CD4-positive, alpha-beta T cell (primary cell): Measurements from ENCODE around the gene FAM171A1. TPM values are rescaled to one million over a fixed set of nuclear protein-coding genes. Genes with fewer than 3 reads are reported as not detected.

Experiments used
- ATAC-seq: fragments of 200-7000 bp; cut with Tn5 transposase; one replicate; pipeline ENCODE4 v1.10.0; 2022; ENCODE audit warnings: mild to moderate bottlenecking; ENCODE audit not compliant: poor library complexity
- CTCF ChIA-PET: fragments of 350-600 bp; sonication (Branson Sonifier 250); formaldehyde crosslinking; loops from one replicate; lab custom pipeline; 2021; ENCODE audit warnings: antibody characterized with exemption, inconsistent platforms; lab: Charles Lee
- POLR2A ChIA-PET: fragments of 350-600 bp; sonication (Branson Sonifier 250); formaldehyde crosslinking; loops from one replicate; lab custom pipeline; 2021; ENCODE audit warnings: antibody characterized with exemption, inconsistent platforms; lab: Charles Lee
- DNase-seq, 14 experiments: peaks; one replicate each; pipeline ENCODE4 v3.0.0-alpha.2; 2013 to 2020; ENCODE audit warnings: mixed read lengths in 2 of 14
- H3K27ac ChIP-seq, 2 donors: one replicate each; pipeline versions ENCODE4 v1.5.1 to v1.7.0; 2013; ENCODE audit warnings: low read length in 2 of 2, low read depth in 1 of 2, mild to moderate bottlenecking in 1 of 2
- H3K27me3 ChIP-seq, 2 experiments: 1 replicate in 1 of 2; 2 replicates in 1 of 2; pipeline versions ENCODE4 v1.6.1 to v1.7.0; 2013; ENCODE audit warnings: low read length in 2 of 2, control low read depth in 1 of 2, mild to moderate bottlenecking in 1 of 2, moderate library complexity in 1 of 2; ENCODE audit not compliant: insufficient read depth in 2 of 2, control insufficient read depth in 1 of 2
- H3K36me3 ChIP-seq: one replicate; pipeline ENCODE4 v1.6.1; 2013; ENCODE audit warnings: low read length, control low read depth; ENCODE audit not compliant: insufficient read depth
- H3K4me1 ChIP-seq: one replicate; pipeline ENCODE4 v1.6.1; 2013; ENCODE audit warnings: low read length, control low read depth; ENCODE audit not compliant: insufficient read depth
- H3K4me3 ChIP-seq: one replicate; pipeline ENCODE4 v1.5.1; 2013; ENCODE audit warnings: mild to moderate bottlenecking, low read length, moderate library complexity
- H3K9me3 ChIP-seq, 2 experiments: 1 replicate in 1 of 2; 2 replicates in 1 of 2; pipeline versions ENCODE4 v1.6.1 to v1.7.0; 2013; ENCODE audit warnings: low read length in 2 of 2, mild to moderate bottlenecking in 2 of 2, control low read depth in 1 of 2, moderate library complexity in 1 of 2; ENCODE audit not compliant: control insufficient read depth in 1 of 2, insufficient read depth in 1 of 2
- H3K27ac Mint-ChIP-seq: one replicate; pipeline ENCODE4 v1.8.0; 2020; ENCODE audit warnings: mixed read lengths
- H3K27me3 Mint-ChIP-seq: one replicate; pipeline ENCODE4 v1.8.0; 2021; ENCODE audit warnings: mixed read lengths
- H3K36me3 Mint-ChIP-seq: one replicate; pipeline ENCODE4 v1.8.0; 2021; ENCODE audit warnings: low read depth, mixed read lengths
- H3K4me1 Mint-ChIP-seq: one replicate; pipeline ENCODE4 v1.8.0; 2021; ENCODE audit warnings: low read depth, mixed read lengths
- H3K4me3 Mint-ChIP-seq: one replicate; pipeline ENCODE4 v1.8.0; 2020; ENCODE audit warnings: mild to moderate bottlenecking, mixed read lengths
- H3K9me3 Mint-ChIP-seq: one replicate; pipeline ENCODE4 v1.8.0; 2020; ENCODE audit warnings: mixed read lengths
- intact Hi-C, 2 experiments: fragments of 100-400 bp; cut with DNase I in 1 of 2; cut with micrococcal nuclease in 1 of 2; formaldehyde crosslinking; loops; one replicate each; pipeline versions ENCODE4 v1.15.1 to v1.9.0; 2023 to 2025; cut with DNase I, micrococcal nuclease
- total RNA-seq, 174 experiments: library from RNA in 2 of 174; stranded (reverse) in 2 of 174; gene quantifications; one replicate each; pipeline ENCODE4 v1.2.3 and lab custom pipeline; 2021 to 2026
- TF ChIP-seq, protein P1 (sequence below): fragments of 200-600 bp; IDR thresholded peaks from one replicate; pipeline ENCODE4 v1.8.0; 2022; ENCODE audit warnings: antibody characterized with exemption, mild to moderate bottlenecking

FAM171A1 gene
- total RNA-seq, 2 experiments from 2014 or later, result 1.8 to 2.6 TPM

DNA sequence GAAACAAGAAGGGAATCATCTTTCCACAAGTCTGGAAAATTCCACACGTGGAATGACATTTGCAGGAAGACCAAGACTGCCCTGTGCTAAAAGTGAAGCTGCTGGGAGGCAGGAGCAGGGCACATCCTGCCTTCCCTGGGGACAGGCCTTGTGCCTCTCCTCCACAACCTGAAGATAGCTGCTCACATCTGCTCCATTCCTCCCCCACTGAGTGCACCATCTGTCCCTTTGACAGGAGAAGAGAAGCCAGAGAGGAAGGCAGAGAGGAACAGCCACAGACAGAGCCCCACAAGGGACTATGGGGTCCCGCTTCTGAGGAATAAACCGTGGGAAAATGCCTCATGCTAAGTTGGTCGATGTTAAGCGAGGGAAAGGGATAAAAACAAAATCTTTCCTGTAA lies 15.9 kb upstream of the FAM171A1 start:
- Histone ChIP-seq H3K27ac (no peak overlapping the region), H3K4me1 (no peaks in the 10 kb centered on the region), H3K36me3 (no peaks in the 10 kb centered on the region), H3K27me3 (peaks cover 10 to 30% of the 10 kb centered on the region in 2 experiments), H3K4me3 (no peak overlapping the region), H3K9me3 (no peaks in the 10 kb centered on the region)
- Mint-ChIP-seq H3K9me3 (no peaks in the 10 kb centered on the region), H3K27me3 (peaks cover 36% of the 10 kb centered on the region), H3K4me1 (no peaks in the 10 kb centered on the region), H3K27ac (no peak overlapping the region), H3K4me3 (no peak overlapping the region), H3K36me3 (no peaks in the 10 kb centered on the region)
- ChIA-PET POLR2A (no interaction called here), CTCF (no interaction called here)
- intact Hi-C loops, result no loop called here
- DNase-seq (no peak), ATAC-seq (no peak)
- TF ChIP-seq, protein P1, sequence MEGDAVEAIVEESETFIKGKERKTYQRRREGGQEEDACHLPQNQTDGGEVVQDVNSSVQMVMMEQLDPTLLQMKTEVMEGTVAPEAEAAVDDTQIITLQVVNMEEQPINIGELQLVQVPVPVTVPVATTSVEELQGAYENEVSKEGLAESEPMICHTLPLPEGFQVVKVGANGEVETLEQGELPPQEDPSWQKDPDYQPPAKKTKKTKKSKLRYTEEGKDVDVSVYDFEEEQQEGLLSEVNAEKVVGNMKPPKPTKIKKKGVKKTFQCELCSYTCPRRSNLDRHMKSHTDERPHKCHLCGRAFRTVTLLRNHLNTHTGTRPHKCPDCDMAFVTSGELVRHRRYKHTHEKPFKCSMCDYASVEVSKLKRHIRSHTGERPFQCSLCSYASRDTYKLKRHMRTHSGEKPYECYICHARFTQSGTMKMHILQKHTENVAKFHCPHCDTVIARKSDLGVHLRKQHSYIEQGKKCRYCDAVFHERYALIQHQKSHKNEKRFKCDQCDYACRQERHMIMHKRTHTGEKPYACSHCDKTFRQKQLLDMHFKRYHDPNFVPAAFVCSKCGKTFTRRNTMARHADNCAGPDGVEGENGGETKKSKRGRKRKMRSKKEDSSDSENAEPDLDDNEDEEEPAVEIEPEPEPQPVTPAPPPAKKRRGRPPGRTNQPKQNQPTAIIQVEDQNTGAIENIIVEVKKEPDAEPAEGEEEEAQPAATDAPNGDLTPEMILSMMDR, result no peak

DNA sequence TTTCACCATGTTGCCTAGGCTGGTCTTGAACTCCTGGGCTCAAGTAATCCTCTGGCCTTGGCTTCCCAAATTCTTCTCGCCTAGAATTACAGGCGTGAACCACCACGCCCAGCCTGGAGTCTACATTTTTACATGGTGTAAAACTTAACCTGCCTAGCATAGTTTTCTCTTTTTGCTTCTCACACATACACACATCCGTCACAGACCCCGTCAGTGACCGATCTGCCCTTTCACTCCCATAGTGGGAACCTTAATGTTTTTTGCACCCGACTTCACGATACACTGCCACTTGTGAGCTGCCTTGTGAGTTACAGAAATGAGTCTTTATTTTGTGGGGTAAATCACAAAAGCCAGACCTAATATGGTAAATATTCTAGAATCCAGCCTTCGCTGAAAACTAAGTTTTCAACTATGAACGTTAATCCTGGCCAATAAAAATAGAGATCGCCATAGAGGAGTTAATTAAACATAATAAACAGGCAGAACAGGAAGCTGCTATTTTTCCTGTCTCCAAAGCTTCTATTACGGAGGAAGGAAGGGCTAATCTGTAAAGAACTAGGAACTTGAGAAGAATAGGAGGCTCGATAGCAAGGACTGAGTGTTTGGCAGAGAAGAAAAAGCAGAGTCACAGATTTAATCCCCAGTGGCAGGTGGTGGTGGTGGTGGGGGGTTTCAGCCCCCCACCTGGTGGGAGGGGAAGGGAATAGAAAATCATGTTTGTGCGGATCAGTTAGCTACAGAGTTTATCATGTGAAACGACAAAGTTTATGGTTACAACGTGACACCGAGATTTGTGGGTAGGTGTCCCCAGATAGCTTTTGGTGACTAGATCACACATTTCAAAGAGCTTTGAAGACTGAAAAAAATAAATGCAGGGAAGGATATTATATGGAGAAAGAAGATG lies 14.7 kb upstream of the FAM171A1 start:
- POLR2A ChIA-PET, result interaction anchor here (0.7 kb wide), 1 partner anchor 34 kb away, joined by 3 read pairs; no protein-coding TSS in a partner anchor

DNA sequence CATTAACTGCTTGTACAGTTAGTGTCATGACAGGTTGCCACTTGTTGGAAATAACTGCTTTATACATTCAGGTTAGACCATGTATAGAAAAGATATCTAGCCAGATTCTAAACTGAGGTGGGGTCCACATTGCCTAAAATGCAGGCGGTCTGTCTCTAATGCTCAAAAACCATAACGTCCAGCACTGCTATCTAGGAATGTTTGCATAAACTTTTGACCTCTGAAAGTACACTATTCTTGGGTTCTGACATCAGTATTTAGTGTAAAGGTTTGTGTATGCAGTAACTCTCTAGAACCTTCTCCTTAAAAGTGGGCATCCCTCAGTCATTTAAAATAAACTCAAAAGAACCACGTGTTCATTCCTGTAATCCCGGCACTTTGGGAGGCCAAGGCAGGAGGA lies 10.3 kb upstream of the FAM171A1 start:
- H3K4me1 Mint-ChIP-seq, result no peaks in the 10 kb centered on the region
- peaks cover 58% of the 10 kb centered on the region for H3K27me3 Mint-ChIP-seq
- H3K4me3 Mint-ChIP-seq, result no peak overlapping the region
- Histone ChIP-seq H3K4me3 (no peak overlapping the region), H3K9me3 (no peaks in the 10 kb centered on the region), H3K36me3 (no peaks in the 10 kb centered on the region), H3K27ac (no peak overlapping the region), H3K4me1 (no peaks in the 10 kb centered on the region), H3K27me3 (peaks cover 11 to 42% of the 10 kb centered on the region in 2 experiments)
- H3K27ac Mint-ChIP-seq, result no peak overlapping the region
- ChIA-PET CTCF (no interaction called here), POLR2A (no interaction called here)
- TF ChIP-seq, protein P1, result no peak
- H3K9me3 Mint-ChIP-seq, result no peaks in the 10 kb centered on the region
- ATAC-seq (no peak), DNase-seq (no peak)
- no peaks in the 10 kb centered on the region for H3K36me3 Mint-ChIP-seq
- intact Hi-C loops, result no loop called here

More for the DNA sequence above, 14.7 kb upstream of the FAM171A1 start:
- TF ChIP-seq, protein P1, result no peak
- peaks cover 11 to 35% of the 10 kb centered on the region in 2 experiments for H3K27me3 ChIP-seq
- Mint-ChIP-seq H3K9me3 (no peaks in the 10 kb centered on the region), H3K27ac (no peak overlapping the region), H3K4me3 (no peak overlapping the region), H3K36me3 (no peaks in the 10 kb centered on the region), H3K27me3 (peaks cover 47% of the 10 kb centered on the region), H3K4me1 (no peaks in the 10 kb centered on the region)
- H3K4me1 ChIP-seq, result no peaks in the 10 kb centered on the region
- no peak for DNase-seq
- no peaks in the 10 kb centered on the region for H3K9me3 ChIP-seq
- H3K27ac ChIP-seq, result no peak overlapping the region
- intact Hi-C loops, result no loop called here
- no peaks in the 10 kb centered on the region for H3K36me3 ChIP-seq
- CTCF ChIA-PET, result interaction anchor here (0.5 kb wide), 1 partner anchor 99 kb away, joined by 4 read pairs; no protein-coding TSS in a partner anchor
- ATAC-seq, result no peak
- no peak overlapping the region for H3K4me3 ChIP-seq
